ENCODE measurements around the gene PADI1. TPM values are rescaled to one million over a fixed set of nuclear protein-coding genes. Genes with fewer than 3 reads are reported as not detected.

PADI1 gene
- total RNA-seq, 1 experiment from 2014 or later = 0.37 TPM

GRCh38 chr1:17255336-17255735 is 50.4 kb downstream of the PADI1 start:
- no peak for DNase-seq (ENCODE audit: low read depth, low spot score)
- intact Hi-C loops (cut with micrococcal nuclease) = no loop called here
- no peak overlapping the region for H2AFZ ChIP-seq (ENCODE audit: low read depth, low read length, poor library complexity, severe bottlenecking)
- CTCF ChIA-PET = no interaction called here
- peaks cover 43 to 46% of the 10 kb centered on the region in 2 experiments for H3K4me1 ChIP-seq (ENCODE audit: control insufficient read depth in 1 of 2, insufficient read depth in 2 of 2, low read length in 2 of 2)
- no peak overlapping the region for H3K9ac ChIP-seq (ENCODE audit: low read length)
- peaks cover 6% of the 10 kb centered on the region for H3K27me3 ChIP-seq (ENCODE audit: insufficient read depth, low read length)
- H3K9me2 ChIP-seq (ENCODE audit: insufficient read depth) = no peaks in the 10 kb centered on the region
- no peaks in the 10 kb centered on the region for H4K20me1 ChIP-seq (ENCODE audit: insufficient read depth)
- H3K9me3 ChIP-seq (ENCODE audit: control insufficient read depth in 1 of 2, insufficient read depth in 1 of 2, low read depth in 1 of 2, low read length in 2 of 2) = no peaks in the 10 kb centered on the region
- no peak overlapping the region; the same call in 1 of the 2 replicates for H3K27ac ChIP-seq (ENCODE audit: low read depth, low read length)
- no peaks in the 10 kb centered on the region for H3K36me3 ChIP-seq (ENCODE audit: control insufficient read depth in 1 of 2, insufficient read depth in 2 of 2, low read length in 2 of 2)
- H3K4me3 ChIP-seq (replicated peaks in 1 of 2; ENCODE audit: low read depth in 1 of 2, low read length in 2 of 2) = no peak overlapping the region
- RAD21 ChIA-PET (ENCODE audit: low non-redundant PET in 1 of 2, low total read pairs in 2 of 2, uncharacterized antibody in 2 of 2, unreplicated experiment in 2 of 2) = no interaction called here
- POLR2A ChIA-PET = no interaction called here
- no peak overlapping the region for H3K4me2 ChIP-seq (ENCODE audit: low read length)
- BruUV-seq (replicated peaks) = no TSS peak
- no peaks in the 10 kb centered on the region for H3K79me2 ChIP-seq (ENCODE audit: insufficient read depth, low read length)
- TF ChIP-seq EZH2 (IDR thresholded peaks at IDR 0.05) (no peak), TCF7L2 (IDR thresholded peaks at IDR 0.05; ENCODE audit: borderline replicate concordance, extremely low read depth, insufficient read depth, insufficient read length) (no peak), ZBTB33 (IDR thresholded peaks at IDR 0.05; ENCODE audit: extremely low read depth, insufficient replicate concordance, low read length) (no peak), EGR1 (IDR thresholded peaks at IDR 0.05; ENCODE audit: low read depth) (no peak), ELF1 (IDR thresholded peaks at IDR 0.05; ENCODE audit: borderline replicate concordance, low read depth) (no peak), CEBPB (IDR thresholded peaks at IDR 0.05; ENCODE audit: low read depth) (no peak), EZH2phosphoT487 (IDR thresholded peaks at IDR 0.05; ENCODE audit: borderline replicate concordance) (no peak), YY1 (IDR thresholded peaks at IDR 0.05; ENCODE audit: extremely low read depth, insufficient replicate concordance, low read depth, low read length) (no peak), ZFX (IDR thresholded peaks at IDR 0.05) (no peak), SP1 (IDR thresholded peaks at IDR 0.05; ENCODE audit: low read depth) (no peak)
- TF ChIP-seq, protein P1, sequence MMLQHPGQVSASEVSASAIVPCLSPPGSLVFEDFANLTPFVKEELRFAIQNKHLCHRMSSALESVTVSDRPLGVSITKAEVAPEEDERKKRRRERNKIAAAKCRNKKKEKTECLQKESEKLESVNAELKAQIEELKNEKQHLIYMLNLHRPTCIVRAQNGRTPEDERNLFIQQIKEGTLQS (IDR thresholded peaks at IDR 0.05) = no peak
- no peak for ATAC-seq
